Uterus (tissue), 2 donors: ENCODE data around the gene MYOCD.

Experiments used
- CTCF ChIP-seq, 4 experiments: fragments of 200-600 bp in 2 of 4; fragments of 450-650 bp in 2 of 4; sonication (generic) in 2 of 4; IDR thresholded peaks; one replicate each; pipeline ENCODE4 v1.5.1; 2016 to 2019; ENCODE audit warnings: antibody characterized with exemption in 4 of 4, mild to moderate bottlenecking in 2 of 4, moderate library complexity in 1 of 4
- POLR2A ChIP-seq, 2 donors: fragments of 450-650 bp; IDR thresholded peaks; one replicate each; pipeline ENCODE4 v1.6.1; 2016; ENCODE audit warnings: antibody characterized with exemption in 2 of 2, mild to moderate bottlenecking in 1 of 2, moderate library complexity in 1 of 2

- TF ChIP-seq CTCF (IDR thresholded peaks at IDR 0.05) (no peak), POLR2A (IDR thresholded peaks at IDR 0.05) (no peak)
Measured at GRCh38 chr17:12739500-12739899, 73.8 kb downstream of the MYOCD start.
